HG03575 (cell line): ENCODE results near the gene ARSK.
A peak's percentile ranks its signal among the peaks of the same experiment; 100 is the strongest.

Experiments
- ATAC-seq: cut with Tn5 transposase; IDR thresholded peaks from one replicate; pipeline ENCODE4 v1.9.1; 2021; ENCODE audit not compliant: unreplicated experiment, insufficient number of reproducible peaks, low FRiP score; ENCODE audit errors: extremely low read depth

The ARSK gene, protein sequence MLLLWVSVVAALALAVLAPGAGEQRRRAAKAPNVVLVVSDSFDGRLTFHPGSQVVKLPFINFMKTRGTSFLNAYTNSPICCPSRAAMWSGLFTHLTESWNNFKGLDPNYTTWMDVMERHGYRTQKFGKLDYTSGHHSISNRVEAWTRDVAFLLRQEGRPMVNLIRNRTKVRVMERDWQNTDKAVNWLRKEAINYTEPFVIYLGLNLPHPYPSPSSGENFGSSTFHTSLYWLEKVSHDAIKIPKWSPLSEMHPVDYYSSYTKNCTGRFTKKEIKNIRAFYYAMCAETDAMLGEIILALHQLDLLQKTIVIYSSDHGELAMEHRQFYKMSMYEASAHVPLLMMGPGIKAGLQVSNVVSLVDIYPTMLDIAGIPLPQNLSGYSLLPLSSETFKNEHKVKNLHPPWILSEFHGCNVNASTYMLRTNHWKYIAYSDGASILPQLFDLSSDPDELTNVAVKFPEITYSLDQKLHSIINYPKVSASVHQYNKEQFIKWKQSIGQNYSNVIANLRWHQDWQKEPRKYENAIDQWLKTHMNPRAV

DNA sequence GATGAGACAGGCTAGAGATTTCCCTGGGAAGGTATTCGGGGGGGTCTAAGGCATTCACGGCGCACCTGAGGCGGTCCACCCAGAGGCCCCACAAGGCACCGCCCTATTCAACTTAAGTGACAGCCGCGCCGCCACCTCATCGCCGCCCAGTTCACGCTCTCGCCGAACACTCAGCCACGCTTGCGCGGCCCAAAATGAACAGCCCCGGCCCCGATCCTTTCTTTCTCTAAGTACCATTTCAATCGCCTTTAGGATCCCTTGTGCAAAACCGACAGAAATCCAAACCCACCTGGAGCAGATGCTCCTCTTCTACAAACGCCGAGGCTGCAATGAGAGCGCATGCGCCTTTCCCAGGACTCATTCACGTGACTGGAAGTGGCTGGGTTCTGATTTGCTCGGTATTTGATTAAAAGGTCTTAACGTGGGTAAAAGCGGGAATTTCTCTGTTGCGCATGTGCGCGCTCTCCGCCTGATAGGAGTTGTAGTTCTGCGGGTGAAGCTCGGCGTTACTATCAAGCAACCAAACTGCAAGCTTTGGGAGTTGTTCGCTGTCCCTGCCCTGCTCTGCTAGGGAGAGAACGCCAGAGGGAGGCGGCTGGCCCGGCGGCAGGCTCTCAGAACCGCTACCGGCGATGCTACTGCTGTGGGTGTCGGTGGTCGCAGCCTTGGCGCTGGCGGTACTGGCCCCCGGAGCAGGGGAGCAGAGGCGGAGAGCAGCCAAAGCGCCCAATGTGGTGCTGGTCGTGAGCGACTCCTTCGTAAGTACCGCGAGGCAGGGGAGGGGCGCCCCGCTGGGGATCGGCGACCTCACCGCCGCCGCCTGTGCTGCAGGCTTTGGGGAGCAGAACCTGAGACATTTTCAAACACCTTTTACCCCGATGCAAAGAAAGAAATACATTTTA, at the start of gene ARSK, which contains the start of gene SKIC3:
ARSK (plus strand) TSS at position 455 of the 902 bp plus-strand sequence; CDS start at position 633, 178 bp downstream.
SKIC3 (minus strand) TSS at position 331 of the 902 bp plus-strand sequence. CDS start 7,827 bp downstream, outside the sequence.
- peak; percentile 78 for ATAC-seq

DNA sequence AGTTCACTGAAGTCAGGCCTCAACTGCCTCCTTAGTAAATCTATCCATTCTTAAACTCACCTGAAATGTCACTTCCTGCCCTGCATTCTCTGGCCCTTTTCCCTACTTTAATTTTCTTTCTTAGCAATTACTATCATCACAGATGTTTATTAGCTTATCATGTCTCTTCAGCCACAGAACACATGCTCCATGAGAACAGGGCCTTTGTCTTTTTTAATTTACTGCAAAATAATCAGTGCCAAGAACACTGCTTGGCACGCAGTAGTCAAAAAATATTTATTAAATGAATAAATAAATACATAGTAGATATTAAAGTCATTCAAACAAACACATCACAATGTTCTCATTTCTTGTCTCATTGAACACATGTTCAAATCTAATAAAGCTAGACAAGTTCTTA, 46.4 kb upstream of the ARSK start:
- no peak for ATAC-seq

DNA sequence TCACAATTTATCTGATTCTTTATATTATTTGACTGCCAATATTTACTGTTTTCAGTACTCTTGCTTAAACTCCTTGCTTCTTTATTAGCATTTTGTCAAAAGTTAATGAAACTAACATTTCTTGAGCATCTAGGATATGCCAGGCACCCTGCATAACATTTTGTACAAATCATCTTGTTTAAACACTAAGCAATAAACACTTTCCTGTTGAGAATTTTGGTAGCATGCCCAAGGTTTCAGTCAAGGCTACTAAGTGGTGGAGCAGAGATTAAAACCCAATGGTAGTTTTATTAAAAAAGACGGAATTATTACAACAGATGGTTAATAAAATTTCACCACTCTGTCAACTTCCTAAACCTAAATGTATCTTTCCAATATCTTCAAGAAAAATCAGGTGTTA, 43.3 kb upstream of the ARSK start:
- no peak for ATAC-seq

DNA sequence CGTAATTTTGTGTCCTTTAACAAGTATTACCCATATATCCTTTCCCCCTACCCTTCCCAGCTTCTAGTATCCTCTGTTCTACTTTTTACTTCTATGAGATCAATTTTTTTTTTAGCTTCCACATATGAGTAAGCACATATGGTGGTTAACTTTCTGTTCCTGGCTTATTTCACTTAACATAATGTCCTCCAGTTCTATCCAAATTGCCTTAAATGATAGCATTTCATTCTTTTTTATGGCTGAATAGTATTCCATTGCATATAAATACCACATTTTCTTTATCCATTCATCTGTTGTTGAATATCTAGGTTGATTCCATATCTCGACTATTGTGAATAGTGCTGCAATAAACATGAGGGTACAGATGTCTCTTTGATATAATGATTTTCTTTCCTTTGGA, 36.5 kb upstream of the ARSK start:
- ATAC-seq = no peak

GRCh38 chr5:95519151-95519550, 35.8 kb upstream of the ARSK start:
- no peak for ATAC-seq

DNA sequence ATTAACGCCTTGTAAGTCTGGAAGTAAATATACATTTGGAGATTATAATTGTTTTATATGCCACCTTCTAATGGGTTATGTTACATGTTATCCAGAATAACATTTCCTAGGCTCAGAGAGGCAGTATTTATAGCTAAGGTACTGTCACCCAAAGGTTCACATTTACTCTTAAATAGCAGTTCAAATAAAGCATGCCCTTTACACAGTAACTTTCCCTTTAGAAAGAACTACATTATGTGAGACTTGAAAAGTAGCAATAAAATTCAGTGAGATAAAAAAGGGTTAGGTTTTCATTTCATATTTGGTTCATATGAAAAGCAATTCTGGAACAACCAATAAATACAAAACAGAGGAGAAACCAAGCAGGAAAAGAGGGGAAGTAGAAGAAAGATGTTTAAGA, 35.2 kb upstream of the ARSK start:
- ATAC-seq = no peak

- ATAC-seq = no peak
These were observed 34.7 kb upstream of the ARSK start for GRCh38 chr5:95520206-95520605.

DNA sequence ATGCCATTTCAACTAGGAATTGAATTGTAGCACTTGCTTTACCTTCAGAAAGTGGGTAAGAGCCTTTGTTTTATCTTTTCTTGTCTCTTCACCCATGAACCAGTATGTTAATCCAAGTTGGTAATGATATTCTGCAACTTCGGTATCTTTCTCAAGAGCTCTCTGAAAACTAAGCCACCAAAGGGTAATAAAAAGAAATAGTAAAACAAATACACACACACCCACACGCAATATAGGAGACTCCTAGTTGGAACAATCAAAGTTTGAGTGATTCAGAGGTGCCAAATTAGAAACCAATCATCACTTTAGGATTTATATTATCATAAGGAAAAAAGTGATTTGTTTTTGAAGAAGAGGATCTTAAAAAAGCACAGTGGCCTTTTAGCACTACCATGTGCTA, 30.5 kb upstream of the ARSK start:
- no peak for ATAC-seq

- no peak for ATAC-seq
These were observed 28.0 kb upstream of the ARSK start for GRCh38 chr5:95526871-95527270.

DNA sequence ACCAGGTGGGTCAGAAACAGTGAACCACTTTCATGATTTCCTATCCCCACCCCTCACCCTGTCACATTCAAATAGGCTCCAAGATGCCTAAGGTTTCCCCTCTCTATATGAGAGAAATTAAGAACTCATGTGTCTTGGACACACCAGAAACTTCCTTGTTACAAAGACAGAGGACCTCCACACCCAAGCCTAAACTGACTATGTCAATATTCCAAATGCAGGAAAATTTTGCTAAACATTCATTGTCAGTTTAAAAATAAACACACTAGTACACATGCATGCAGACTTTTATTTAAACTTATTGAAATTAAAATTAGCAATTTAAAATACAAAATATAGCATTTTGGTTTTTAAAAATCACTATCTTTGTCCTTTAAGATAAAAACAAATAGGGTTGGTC, 26.3 kb upstream of the ARSK start:
- ATAC-seq = no peak

DNA sequence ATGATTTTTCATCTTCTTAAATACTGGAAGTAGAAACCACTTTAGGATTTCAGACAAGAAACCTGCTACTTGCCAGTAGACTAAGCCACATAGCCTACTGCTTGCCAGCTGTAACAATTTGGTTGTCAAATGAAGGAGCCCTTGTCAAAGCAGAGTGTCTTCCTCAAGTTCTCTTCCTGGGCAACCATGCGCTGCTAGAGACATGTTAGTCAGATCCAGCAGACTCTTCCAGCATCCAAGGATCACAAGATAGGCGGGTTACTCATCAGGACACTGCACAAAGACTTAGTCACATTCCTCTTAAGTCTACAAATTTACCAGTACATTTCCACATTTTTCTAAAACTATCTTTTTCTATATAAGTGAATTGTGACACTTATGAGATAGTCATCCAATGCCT, 24.5 kb upstream of the ARSK start:
- ATAC-seq = no peak

DNA sequence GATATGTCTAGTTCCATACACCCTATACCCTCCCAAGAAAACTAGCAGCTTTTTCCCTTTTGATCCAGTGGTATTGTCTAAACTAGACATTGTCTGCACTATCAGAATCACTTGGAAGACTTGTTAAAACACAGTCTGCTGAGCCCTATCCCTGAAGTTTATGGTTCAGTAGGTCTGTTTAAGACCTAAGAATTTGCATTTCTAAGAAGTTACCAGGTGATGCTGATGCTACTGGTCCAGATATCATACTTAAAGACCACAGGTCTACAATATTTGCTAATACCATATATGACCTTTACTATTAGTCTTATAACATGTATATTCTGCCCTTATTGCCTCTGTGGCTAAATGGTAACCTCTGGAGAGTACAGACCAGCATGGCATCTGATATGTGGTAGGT, 23.4 kb upstream of the ARSK start:
- ATAC-seq = no peak

GRCh38 chr5:95532415-95532814, 22.5 kb upstream of the ARSK start:
- no peak for ATAC-seq

- no peak for ATAC-seq
These were observed 21.8 kb upstream of the ARSK start for GRCh38 chr5:95533106-95533505.

- no peak for ATAC-seq
These were observed 21.1 kb upstream of the ARSK start for GRCh38 chr5:95533761-95534160.

GRCh38 chr5:95537501-95537900, 17.4 kb upstream of the ARSK start:
- ATAC-seq = no peak

DNA sequence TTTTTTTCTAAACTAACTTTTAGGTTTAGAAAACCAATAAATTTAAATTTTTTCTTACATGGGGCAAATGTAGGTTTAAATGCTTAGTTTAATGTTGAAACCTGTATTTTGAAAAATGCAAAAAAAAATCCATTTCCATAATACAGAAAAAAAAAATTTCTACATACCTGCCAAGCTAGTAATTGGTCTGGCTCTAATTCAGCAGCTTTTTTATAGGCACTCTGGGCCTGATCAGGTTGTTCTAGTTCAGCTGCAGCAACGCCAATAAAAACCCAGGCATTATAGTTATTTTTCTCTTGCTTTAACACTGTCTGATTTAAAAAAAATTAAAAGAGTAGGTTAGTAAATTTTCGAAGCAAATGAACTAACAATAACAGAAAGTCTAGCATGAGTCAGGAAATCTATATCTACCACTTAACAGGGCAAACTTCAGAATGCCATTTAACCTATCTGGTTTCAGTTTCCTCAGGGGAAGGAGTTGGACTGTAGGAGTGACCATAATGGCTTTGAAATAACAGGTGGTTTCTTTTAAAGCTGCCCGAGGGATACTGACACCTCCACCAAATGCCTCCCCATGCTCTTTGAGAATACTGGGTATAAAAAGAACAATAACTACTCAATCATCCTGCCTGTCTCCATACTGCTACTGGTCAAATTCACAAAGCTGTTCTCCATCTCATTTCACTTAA, 11.7 kb upstream of the ARSK start:
- ATAC-seq = no peak

- ATAC-seq = no peak
These were observed 5.9 kb upstream of the ARSK start for GRCh38 chr5:95549030-95549429.

DNA sequence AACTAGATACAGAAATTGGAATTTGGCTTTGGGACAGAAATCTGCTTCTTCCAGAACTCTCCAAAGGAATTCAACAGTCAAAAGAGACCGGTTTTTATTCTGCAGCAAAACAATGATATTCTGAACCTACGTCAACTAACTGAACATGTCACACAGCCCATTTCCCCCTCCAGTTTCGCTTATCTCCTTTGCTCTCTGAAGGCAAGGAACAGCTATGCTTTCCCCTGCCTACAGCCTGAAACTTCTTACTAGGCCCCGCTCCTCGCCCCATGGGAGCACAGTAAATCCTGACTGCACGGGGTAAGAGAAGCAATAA, 612 bp upstream of the ARSK start:
- no peak for ATAC-seq
